ENCODE results near the gene KIF1A.

DNA sequence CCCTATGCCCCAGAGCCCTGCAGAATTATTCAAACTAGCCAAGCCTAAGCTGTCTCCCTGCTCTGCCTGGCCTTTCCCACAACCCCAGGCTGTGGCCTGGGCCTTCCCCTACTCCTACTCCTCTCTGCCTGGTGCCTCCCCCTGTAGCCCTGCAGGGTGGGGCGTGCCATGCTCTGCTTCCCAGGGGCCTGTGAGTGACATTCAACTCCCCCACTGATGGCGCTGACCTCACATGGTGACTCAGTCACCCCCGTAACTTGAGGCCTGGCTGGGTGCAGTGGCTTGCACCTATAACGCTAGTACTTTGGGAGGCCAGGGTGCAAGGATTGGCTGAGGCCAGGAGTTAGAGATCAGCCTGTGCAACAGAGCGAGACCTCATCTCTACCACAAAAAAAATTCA lies 60.6 kb downstream of the KIF1A start:
- TF ChIP-seq, protein P1, sequence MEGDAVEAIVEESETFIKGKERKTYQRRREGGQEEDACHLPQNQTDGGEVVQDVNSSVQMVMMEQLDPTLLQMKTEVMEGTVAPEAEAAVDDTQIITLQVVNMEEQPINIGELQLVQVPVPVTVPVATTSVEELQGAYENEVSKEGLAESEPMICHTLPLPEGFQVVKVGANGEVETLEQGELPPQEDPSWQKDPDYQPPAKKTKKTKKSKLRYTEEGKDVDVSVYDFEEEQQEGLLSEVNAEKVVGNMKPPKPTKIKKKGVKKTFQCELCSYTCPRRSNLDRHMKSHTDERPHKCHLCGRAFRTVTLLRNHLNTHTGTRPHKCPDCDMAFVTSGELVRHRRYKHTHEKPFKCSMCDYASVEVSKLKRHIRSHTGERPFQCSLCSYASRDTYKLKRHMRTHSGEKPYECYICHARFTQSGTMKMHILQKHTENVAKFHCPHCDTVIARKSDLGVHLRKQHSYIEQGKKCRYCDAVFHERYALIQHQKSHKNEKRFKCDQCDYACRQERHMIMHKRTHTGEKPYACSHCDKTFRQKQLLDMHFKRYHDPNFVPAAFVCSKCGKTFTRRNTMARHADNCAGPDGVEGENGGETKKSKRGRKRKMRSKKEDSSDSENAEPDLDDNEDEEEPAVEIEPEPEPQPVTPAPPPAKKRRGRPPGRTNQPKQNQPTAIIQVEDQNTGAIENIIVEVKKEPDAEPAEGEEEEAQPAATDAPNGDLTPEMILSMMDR (IDR thresholded peaks at IDR 0.05; ENCODE audit: poor library complexity, severe bottlenecking) = no peak
- TF ChIP-seq EZH2 (IDR thresholded peaks at IDR 0.05; ENCODE audit: borderline replicate concordance, insufficient read depth, low read length, poor library complexity, severe bottlenecking) (no peak), TAF1 (IDR thresholded peaks at IDR 0.05; ENCODE audit: low read depth) (no peak)
